HTR-8/SVneo (cell line): ENCODE data around the gene CXADR.
"Not testable (repeated sequence)": the region's sequence is repeated elsewhere in the genome, so short reads cannot be mapped to it uniquely, and the experiment has no call there.

Experiments used
- DNase-seq: peaks from one replicate; pipeline ENCODE4 v3.0.0; 2011; ENCODE audit warnings: low spot score, mixed read lengths; ENCODE audit not compliant: insufficient read length
- FAIRE-seq: peaks from 2 replicates; lab custom pipeline; 2011; peaks lifted over from hg19 to GRCh38; lab: Jason Lieb, UNC

CXADR gene

DNA sequence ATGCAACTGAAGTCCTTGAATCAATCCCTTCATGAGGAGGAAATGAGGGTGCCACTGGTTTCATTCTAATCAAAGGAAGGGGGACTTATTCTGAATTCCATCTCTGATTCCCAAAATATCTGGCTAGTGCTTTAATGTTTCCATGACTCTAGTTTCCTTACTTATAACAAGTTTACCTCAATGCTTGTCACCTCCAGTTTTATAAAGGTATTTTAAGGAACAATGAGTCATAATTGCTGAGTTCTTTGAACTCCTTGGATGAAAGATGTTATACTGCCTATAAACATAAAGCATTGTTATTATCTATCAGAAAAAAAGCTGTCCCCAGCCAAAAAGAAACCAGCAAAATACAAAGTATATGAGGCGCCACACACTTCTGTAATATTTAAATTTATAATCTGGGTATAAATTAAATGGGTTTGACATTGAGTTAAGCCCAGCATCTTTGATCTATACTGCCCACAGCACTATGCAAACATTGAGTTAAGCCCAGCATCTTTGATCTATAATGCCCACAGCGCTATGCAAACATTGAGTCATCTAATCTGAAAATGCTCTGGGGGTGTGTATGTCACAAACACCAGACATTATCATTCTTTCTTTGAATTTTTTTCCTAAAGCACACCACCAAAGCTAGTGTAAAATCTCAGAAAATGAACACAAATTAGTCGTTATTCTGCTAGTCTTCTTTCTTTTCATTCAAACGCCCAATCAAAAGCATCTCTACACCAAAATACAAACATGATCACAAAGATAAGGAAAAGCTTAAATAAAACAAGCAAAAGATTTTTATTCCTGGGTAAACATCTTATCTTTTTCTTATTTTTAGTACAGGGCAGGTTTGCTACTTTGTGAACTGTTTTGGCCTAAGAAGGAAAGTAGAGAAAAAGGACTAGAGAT lies 11.5 kb upstream of the CXADR start:
- no peak for DNase-seq
- no peak for FAIRE-seq

DNA sequence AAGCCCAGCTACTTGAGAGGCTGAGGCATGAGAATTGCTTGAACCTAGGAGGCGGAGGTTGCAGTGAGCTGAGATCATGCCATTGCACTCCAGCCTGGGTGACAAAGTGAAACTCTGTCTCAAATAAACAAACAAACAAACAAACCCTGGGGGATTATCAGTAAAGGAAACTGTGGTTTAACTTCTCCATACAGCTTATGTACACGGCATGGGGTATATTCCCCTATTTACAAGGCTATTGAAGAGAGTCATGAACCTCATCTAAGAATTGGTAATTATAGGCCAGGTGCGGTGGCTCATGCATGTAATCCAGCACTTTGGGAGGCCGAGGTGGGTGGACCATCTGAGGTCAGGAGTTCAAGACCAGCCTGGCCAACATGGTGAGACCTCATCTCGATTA lies 9.9 kb upstream of the CXADR start:
- DNase-seq, FAIRE-seq: not testable (repeated sequence)

DNA sequence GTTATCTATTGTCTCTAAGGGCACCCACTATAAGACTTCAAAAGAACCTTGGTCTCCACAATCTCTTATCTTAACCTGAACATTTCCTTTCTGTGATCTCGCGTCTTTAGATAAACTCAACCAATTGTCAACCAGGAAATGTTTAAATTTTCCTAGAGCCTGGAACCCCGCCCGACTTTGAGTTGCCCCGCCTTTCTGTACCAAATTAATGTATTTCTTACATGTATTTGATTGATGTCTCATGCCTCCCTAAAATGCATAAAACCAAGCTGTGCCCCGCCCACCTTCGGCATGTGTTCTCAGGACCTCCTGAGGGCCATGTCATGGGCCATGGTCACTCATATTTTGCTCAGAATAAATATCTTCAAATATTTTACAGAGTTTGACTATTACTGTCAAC lies 5.9 kb upstream of the CXADR start:
- DNase-seq, result no peak
- FAIRE-seq, result no peak

DNA sequence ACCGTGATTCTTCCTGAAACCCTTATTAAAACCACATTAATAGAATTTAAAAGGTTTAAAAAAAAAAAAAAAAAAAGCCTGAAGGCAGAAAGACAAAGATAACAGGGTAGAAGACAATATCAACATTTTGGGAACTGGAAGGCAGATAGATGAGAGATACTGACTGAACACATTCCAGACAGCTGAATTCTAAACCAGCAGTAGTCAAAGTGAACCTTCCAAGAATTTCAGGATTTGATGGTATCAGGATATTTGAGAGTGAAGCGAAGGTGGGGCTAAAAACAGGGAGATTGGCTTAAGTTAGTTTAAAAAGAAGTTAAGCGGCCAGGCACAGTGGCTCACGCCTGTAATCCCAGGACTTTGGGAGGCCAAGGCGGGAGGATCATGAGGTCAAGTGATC lies 5.3 kb upstream of the CXADR start:
- DNase-seq (no peak), FAIRE-seq (no peak)

DNA sequence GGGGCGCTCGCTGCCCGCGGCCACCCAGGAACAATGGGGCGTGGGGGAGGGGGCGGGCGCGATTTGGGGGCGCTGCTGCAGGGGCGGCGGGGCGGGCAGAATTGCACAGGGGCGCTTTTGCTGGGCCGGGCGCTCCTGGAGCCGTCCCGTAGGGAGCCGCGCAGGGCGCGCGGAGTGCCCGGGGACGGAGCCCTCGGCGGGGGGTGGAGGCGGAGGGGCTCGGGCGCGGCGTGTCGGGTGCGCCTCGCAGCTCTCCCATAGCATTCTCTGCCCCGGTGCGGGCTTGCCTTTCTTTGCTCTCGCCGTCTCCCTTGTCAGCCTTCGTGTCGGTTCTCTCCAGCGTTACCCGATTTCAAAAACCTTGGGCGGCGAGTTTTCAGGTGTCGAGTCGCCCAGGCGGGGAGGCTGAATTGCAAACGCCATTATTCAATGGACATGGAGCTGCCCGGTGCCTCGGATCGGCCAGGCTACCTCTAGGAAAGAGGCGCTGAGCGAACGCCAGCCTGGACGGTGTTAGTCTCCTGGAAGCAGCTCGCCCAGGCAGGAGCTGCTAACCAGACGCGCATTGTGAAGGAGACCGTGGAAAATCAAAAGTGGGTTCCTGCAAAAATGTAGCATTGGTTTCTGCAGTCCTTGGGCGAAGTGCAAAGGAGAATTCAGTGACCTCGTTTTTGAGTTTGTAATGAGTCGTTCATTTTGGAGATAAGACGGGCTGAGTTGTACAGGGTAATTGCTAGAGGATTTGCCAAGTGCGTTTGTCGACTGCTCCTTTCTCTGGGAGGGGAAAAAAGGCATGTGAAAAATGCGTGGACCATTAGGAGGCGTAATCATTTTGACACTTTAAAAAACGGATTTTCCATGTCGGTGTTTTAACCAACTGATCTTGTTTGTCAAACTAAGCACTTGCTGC lies 626 bp downstream of the CXADR start:
- FAIRE-seq, result no peak
- DNase-seq, result peak; percentile 23

DNA sequence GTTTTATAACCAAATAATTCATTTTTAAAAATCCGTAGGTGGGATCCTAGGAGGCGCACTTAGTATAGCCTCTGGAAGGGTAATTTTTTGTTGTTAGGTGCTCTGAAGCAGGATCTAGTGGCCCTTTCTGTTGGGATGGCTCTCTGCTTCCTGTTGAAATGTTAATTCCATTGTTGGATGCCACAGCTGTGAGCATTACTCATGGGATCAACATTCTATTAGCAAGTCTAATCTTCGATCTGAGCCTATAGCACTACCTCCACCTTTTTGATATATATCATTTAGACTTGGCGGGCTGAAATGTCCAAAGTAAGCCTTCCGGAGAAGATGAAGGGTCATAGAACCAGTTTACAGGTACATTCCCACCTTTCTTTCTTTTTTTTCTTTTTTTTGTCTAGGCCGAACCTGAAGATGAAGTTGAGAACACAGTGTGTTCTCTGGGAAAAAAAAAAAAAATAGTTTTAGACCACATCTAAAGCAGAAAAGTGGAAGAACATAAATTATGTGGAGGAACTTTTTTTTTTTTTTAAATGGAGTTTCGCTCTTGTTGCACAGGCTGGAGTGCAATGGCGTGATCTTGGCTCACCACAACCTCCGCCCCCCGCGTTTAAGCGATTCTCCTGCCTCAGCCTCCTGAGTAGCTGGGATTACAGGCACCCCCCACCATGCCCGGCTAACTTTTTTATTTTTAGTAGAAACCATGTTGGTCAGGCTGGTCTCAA lies 1.4 kb downstream of the CXADR start:
- no peak for FAIRE-seq
- peak; percentile 45 for DNase-seq

DNA sequence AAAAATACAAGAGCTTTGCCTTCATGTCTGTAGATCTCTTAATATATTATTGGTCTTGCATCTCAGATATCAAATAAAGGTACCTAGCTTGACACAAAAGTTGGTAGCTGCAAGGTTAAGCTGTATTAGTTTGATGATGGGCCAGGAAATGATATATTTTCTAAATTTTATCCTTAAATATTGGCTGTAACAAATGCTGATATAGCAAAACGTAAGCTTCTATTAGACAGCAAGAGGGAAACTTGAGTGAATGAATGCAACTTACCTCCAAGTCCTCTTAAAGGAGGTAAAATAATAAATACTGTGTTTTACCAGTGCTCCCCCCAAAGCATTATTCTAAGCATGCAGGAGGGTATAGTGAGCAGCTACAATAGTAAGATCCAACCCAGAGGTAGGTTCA lies 4.2 kb downstream of the CXADR start:
- FAIRE-seq, DNase-seq: not testable (repeated sequence)

DNA sequence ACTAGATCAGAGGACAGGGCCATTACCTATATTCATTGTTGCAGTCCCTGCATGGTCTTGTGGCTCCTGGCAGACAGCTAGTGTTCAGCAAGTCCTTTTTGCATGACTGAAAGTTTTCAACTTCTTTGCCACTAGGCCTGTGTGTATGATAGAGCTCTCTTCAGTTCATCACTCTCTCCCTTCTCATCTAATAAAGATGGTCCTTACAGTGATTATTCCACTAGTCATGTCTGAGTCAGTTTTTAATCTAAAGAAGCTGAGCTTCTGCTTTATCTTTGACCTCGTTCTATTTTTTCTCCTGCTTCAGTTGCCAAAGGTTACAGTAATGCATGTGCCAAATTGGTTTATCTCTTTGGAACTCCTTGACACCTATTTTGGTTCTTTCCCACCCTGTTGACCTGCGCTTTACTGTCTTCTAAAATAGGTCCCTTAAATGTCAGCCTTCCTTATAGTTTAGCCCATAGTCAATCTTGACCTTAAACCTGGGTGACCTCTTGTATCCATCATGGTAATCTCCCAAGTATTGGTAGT lies 6.4 kb downstream of the CXADR start:
- FAIRE-seq (no peak), DNase-seq (no peak)

DNA sequence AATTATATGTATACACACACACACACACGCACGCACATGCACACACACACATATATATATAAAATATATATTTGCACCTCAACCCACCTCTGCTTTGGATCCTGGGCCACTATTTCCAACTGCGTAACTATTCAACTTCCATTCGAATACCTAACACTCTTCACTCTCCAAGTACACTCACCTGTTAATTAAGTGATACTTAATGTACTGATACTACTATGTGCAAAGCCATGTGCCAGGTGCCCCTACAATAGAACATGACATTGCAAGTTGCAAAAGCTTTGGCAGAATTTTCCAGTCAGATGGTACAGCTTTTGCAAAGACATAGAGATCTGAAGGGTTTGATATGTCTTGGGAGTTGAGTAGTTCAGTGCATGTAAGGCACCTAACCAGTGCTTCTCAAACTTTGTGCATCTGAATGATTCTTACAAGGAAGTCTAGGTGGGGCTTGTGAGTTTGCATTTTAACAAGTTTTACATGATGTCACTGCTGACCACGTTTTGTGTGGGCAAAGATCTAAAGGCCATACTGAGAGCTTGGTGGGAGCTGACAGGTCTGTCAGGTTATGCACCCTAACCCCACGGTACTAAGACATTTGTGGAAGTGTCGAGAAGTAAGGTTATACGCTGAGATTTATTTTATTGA lies 7.2 kb downstream of the CXADR start:
- no peak for FAIRE-seq
- no peak for DNase-seq

DNA sequence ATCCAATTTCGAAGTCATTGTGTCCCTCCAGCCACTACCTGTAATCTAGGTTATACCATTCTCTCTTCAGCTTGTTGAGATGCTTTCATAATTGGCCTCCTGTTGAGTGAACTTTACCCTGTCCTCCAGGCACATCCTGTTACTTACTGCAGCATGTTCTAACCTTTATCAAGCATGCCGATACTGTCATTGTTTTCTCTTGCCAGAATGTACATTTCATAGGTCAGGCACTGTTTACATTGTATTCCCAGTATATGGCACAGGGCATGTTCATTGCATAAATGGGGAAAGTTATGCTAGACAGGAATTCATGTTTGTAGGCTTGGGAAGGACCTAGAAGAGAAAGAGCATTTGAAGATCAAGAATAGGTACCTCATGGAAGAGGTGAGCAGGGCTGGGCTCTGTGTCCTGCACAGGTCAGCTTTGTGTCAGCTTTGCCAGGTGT lies 10.2 kb downstream of the CXADR start:
- DNase-seq (no peak), FAIRE-seq (no peak)

DNA sequence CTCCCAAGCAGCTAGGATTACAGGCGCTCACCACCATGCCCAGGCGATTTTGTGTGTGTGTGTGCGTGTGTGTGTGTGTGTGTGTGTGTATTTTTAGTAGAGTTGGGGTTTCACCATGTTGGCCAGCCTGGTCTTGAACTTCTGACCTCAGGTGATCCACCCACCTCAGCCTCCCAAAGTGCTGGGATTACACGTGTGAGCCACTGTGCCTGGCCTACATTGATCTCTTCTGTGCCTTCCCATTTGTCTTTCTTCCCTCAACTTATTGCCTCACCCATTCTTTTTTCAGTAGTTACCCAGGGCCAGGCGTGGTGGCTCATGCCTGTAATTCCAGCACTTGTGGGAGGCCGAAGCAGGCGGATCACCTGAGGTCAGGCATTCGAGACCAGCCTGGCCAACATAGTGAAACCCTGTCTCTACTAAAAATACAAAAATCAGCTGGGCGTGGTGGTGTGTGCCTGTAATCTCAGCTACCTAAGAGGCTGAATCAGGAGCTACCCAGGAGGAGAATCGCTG lies 11.2 kb downstream of the CXADR start:
- not testable (repeated sequence) for FAIRE-seq, DNase-seq

DNA sequence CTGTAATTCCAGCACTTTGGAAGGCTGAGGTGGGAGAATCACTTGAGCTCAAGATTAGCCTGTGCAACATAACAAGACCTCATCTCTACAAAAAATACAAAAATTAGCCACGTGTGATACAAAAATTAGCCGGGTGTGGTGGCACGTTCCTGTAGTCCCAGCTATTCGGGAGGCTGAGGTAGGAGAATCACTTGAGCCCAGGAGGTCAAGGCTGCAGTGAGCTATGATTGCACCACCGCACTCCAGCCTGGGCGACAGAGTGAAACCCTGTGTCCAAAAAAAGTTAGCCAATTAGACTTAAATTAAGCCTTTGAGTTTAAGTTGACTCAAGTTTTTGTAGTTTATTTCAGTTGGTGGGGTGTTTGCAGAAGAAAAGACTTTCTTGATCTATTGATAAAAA lies 11.8 kb downstream of the CXADR start:
- DNase-seq, result no peak
- no peak for FAIRE-seq

DNA sequence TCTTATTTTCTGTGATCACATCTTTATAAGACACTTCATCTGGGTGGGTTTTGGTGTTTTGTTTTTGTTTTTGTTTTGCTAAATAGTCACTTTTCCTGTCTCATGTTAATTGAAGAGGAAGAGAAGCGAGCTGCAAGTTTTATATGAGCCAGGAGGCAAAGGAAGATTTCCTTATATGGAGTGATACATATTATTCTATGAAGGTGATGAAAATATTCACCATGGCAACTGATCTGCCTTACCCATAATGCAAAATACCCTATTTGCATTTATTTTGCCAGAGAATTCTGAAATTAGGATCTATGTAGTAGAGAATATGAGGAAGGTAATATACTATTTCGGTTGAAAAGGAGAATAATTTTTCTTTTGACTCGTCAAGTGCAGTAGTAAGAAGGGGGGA lies 13.9 kb downstream of the CXADR start:
- DNase-seq, result no peak
- no peak for FAIRE-seq

DNA sequence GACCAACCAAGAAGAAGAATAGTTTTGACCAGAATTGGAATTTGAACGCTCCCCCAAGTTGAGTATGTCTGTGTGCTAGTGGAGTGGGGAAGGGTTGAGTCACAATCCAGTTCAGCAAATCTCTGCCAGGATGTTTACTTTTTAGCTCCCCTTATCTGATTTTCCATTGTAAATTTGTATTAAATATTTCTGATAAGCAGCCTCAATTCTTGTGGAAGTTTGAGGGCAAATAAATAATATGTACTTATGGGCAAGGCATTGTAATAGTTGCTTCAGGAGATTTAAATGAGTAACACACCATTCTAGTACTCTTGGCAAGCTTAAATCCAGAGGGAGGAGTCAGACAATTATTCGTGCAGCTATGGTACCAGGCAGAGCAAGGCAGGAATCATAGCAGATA lies 14.4 kb downstream of the CXADR start:
- DNase-seq (peak; percentile 22), FAIRE-seq (no peak)

DNA sequence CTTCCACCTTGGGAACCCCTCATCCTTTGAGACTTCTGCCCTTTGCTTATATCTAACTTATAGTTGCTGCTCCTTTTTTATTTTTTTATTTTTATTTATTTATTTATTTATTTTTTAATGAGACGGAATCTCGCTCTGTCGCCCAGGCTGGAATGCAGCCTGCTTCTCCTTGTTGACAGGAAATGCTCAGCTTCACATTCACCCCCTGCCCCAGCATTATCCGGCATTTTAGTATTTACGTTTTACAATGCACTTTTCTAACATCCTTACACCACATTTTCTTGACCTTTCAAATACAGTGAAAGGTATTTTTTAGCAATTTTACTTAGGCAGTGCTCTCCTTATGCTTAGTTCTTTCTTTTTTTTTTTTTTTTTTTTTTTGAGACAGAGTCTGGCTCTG lies 14.9 kb downstream of the CXADR start:
- FAIRE-seq, result no peak
- no peak for DNase-seq

DNA sequence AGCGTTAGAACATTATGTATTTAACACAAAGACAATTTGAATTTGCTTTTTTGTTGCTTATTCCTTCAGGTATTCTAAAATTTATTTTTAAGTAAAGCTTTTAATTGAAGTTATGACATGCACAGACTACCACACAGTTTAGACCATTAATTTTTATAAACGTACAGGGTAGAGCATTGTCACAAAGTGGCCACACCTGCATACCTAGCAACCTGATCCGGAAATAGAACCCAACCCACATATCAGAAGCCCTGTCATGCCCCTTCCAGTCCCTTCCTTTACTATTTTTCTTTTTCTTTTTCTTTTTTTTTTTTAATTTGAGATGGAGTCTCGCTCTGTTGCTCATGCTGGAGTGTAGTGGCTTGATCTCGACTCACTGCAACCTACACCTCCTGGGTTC lies 16.8 kb downstream of the CXADR start:
- no peak for FAIRE-seq
- no peak for DNase-seq

DNA sequence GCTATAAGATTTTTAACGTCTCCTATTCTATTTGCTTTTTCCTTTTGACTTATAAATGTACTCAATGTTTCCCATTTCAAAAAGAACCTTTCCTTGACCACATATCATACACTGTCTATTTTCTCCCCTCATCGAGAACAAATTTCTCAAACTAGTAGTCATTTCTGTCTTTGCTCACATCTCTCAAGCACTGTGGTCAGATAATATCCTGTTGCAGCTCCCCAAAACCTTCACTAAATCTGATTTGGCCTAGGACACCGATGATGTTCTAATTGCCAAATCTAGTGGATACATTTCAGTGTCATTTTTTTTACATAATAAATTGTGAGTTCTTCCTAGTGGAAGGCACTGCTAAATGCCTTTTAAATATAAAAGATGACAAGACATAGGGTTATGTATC lies 19.4 kb downstream of the CXADR start:
- no peak for DNase-seq
- FAIRE-seq, result no peak

DNA sequence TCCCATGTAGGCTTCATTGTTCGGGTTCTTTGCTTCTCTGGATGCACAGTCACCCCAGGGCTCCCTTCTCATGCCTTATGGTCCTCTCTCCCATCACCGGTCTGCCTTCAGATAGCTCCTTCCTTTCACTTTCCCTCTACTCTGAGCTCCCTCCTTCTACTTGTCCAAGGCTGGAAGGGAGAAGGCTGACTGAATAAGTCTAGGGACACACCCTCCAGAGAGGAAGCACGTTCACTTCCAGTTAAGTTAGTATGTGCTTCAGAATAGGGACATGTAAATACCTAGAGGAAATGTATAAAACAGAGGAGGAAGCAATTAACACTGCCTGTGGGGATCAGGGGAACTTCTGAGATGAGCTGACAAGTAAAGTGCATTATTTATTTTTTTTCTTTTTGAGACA lies 23.5 kb downstream of the CXADR start:
- DNase-seq, result no peak
- FAIRE-seq, result no peak

DNA sequence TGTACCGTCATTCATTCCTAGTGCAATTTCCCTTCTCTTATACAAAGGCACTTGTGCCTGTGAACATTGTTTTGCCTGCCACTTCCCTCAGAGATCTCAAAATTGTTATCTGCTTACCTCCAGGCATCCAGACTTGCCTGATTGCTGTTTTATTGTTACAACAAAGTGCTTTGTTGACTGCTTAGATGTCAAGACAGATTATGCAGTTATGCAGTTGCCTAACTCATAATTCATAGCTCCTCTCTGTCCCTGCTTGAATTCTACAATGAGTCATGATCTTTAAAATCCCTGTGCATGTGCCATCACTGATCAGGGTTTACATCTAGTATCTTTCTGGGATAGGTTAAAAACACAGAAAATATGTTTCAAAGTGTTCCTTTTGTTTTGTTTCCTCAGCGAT lies 24.5 kb downstream of the CXADR start:
- DNase-seq (peak; percentile 64), FAIRE-seq (no peak)

DNA sequence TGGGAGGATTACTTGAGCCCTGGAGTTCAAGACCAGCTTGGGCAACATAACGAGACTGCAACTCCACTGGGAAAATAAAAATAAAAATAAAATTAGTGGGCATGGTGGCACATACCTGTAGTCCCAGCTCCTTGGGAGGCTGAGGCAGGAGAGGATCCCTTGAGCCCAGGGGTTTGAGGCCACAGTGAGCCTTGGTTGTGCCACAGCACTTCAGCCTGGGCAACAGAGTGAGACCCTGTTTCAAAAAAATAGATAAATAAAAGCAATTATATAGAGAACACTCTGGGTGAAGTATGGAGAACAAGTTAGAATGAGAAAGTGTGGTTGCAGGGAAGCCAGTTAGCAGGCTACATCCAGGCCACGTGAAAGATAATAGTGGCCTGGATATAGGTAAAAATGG lies 25.7 kb downstream of the CXADR start:
- FAIRE-seq (no peak), DNase-seq (no peak)
